GM04503 (cell line): ENCODE measurements around the gene SLC41A3.
"Not testable (repeated sequence)": the region's sequence is repeated elsewhere in the genome, so short reads cannot be mapped to it uniquely, and the experiment has no call there.

Source experiments
- DNase-seq: peaks from one replicate; pipeline ENCODE4 v3.0.0-alpha.2; 2012; ENCODE audit warnings: low read depth

SLC41A3 gene

GRCh38 chr3:125990253-125990970 is 93.5 kb downstream of the SLC41A3 start:
- no peak for DNase-seq

GRCh38 chr3:125984951-125985350 is 99.0 kb downstream of the SLC41A3 start:
- not testable (repeated sequence) for DNase-seq

GRCh38 chr3:125977104-125977503 is 106.8 kb downstream of the SLC41A3 start:
- not testable (repeated sequence) for DNase-seq

GRCh38 chr3:125976003-125976390 is 107.9 kb downstream of the SLC41A3 start:
- not testable (repeated sequence) for DNase-seq

- DNase-seq: not testable (repeated sequence)
Measured at GRCh38 chr3:125975245-125976002, 108.5 kb downstream of the SLC41A3 start.

GRCh38 chr3:125971997-125972944 is 111.7 kb downstream of the SLC41A3 start:
- not testable (repeated sequence) for DNase-seq

- not testable (repeated sequence) for DNase-seq
Measured at GRCh38 chr3:125968701-125969592, 115.0 kb downstream of the SLC41A3 start, which contains the start of gene ROPN1B. ROPN1B (plus strand) TSS chr3:125969178; CDS start chr3:125972055, 2,877 bp downstream.

GRCh38 chr3:125968121-125968520 is 115.8 kb downstream of the SLC41A3 start:
- DNase-seq: not testable (repeated sequence)

- DNase-seq: no peak
Measured at GRCh38 chr3:125967156-125967555, 116.8 kb downstream of the SLC41A3 start.

GRCh38 chr3:125965505-125965904 is 118.4 kb downstream of the SLC41A3 start:
- no peak for DNase-seq

GRCh38 chr3:125963834-125964233 is 120.1 kb downstream of the SLC41A3 start:
- DNase-seq: not testable (repeated sequence)

- DNase-seq: no peak
Measured at GRCh38 chr3:125961289-125961589, 122.7 kb downstream of the SLC41A3 start.

GRCh38 chr3:125960456-125961288 is 123.3 kb downstream of the SLC41A3 start:
- DNase-seq: no peak

GRCh38 chr3:125960066-125960424 is 123.9 kb downstream of the SLC41A3 start:
- no peak for DNase-seq

GRCh38 chr3:125959317-125960065 is 124.4 kb downstream of the SLC41A3 start:
- no peak for DNase-seq

GRCh38 chr3:125958511-125959316 is 125.2 kb downstream of the SLC41A3 start:
- DNase-seq: no peak

GRCh38 chr3:125957674-125958510 is 126.0 kb downstream of the SLC41A3 start:
- DNase-seq: no peak

GRCh38 chr3:125957020-125957419 is 126.9 kb downstream of the SLC41A3 start:
- not testable (repeated sequence) for DNase-seq
